Calu3 (cell line): ENCODE data around the gene CFAP92. TPM values are rescaled to one million over a fixed set of nuclear protein-coding genes. Genes with fewer than 3 reads are reported as not detected.

ENCODE experiments used
- BruUV-seq: library from RNA; stranded (reverse); fragments of 400-500 nt; replicated peaks from 2 replicates; lab custom pipeline; 2021; lab: Mats Ljungman, UMichigan
- CTCF ChIA-PET: fragments of 300-600 bp; sonication (Branson Sonifier 250); formaldehyde crosslinking; loops from one replicate; lab custom pipeline; 2022; ENCODE audit warnings: antibody characterized with exemption; lab: Charles Lee
- DNase-seq: peaks from one replicate; pipeline ENCODE4 v3.0.0; 2022
- H3K27ac Mint-ChIP-seq: one replicate; pipeline ENCODE4 v1.8.0; 2022; ENCODE audit warnings: mixed read lengths; ENCODE audit not compliant: unreplicated experiment
- H3K27me3 Mint-ChIP-seq: one replicate; pipeline ENCODE4 v1.8.0; 2022; ENCODE audit warnings: mixed read lengths; ENCODE audit not compliant: unreplicated experiment
- H3K36me3 Mint-ChIP-seq: one replicate; pipeline ENCODE4 v1.8.0; 2022; ENCODE audit warnings: mild to moderate bottlenecking, moderate library complexity, mixed read lengths; ENCODE audit not compliant: insufficient read depth, unreplicated experiment
- H3K4me1 Mint-ChIP-seq: one replicate; pipeline ENCODE4 v1.8.0; 2022; ENCODE audit warnings: mild to moderate bottlenecking, low read depth, mixed read lengths; ENCODE audit not compliant: unreplicated experiment
- H3K4me3 Mint-ChIP-seq: one replicate; pipeline ENCODE4 v1.8.0; 2022; ENCODE audit warnings: mild to moderate bottlenecking, low read depth, moderate library complexity, mixed read lengths; ENCODE audit not compliant: unreplicated experiment
- H3K9me3 Mint-ChIP-seq: one replicate; pipeline ENCODE4 v1.8.0; 2022; ENCODE audit warnings: low read depth, mixed read lengths; ENCODE audit not compliant: unreplicated experiment
- intact Hi-C: fragments of 100-400 bp; cut with micrococcal nuclease; formaldehyde crosslinking; loops from one replicate; pipeline ENCODE4 v1.10.0; 2022; ENCODE audit not compliant: unreplicated experiment
- total RNA-seq: library from RNA; stranded (reverse); gene quantifications from 2 replicates; pipeline ENCODE4 v1.2.3, GENCODE V29; 2022
- TF ChIP-seq, protein P1 (sequence below): fragments of 200-600 bp; IDR thresholded peaks from one replicate; pipeline ENCODE4 v1.8.0; 2022; ENCODE audit warnings: antibody characterized with exemption; ENCODE audit not compliant: unreplicated experiment

Gene CFAP92
- total RNA-seq, 1 experiment from 2014 or later: 0.92 TPM

DNA sequence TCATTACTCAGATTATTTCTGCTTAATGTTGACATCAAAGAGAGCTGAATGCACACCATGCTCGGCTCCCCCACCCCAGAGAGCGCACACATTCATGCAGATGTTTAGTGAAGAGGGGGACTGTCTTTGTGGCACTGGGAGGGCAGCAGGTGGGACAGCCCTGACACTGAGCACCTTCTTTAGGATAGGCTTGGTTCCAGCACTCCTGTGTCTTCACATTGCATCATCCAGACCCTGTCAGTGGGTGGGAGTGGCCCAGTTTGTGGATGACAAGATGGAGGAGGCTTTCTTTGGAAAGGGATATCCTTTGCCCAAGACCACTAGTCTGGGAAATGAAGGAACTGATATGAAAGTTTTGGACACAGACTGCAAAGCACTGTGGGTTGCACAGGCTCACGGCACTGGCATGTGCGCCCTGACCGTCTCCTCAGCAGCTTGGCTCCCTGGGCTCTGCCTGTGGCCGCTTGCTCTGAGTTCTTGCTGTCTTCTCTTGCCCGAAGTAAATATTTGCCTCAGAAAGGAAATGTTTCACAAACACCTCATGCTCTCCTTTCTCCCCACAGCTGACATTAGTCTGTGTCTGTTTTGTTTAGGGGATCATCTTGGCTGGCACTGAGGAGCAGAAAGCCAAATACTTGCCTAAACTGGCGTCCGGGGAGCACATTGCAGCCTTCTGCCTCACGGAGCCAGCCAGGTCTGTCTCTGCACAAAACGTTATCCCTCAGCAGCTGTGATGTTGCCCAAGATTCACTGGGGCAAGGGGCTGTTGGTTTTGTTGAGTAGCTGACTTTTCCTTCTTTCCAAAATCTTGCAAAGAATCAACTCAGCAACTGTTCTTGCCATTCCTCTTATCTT lies 97.8 kb downstream of the CFAP92 start:
- intact Hi-C loops: no loop called here
- no TSS peak for BruUV-seq
- H3K36me3 Mint-ChIP-seq: peaks cover 85% of the 10 kb centered on the region
- H3K9me3 Mint-ChIP-seq: no peaks in the 10 kb centered on the region
- H3K27ac Mint-ChIP-seq: peak overlapping the region; percentile 24
- no peak for DNase-seq
- TF ChIP-seq, protein P1, sequence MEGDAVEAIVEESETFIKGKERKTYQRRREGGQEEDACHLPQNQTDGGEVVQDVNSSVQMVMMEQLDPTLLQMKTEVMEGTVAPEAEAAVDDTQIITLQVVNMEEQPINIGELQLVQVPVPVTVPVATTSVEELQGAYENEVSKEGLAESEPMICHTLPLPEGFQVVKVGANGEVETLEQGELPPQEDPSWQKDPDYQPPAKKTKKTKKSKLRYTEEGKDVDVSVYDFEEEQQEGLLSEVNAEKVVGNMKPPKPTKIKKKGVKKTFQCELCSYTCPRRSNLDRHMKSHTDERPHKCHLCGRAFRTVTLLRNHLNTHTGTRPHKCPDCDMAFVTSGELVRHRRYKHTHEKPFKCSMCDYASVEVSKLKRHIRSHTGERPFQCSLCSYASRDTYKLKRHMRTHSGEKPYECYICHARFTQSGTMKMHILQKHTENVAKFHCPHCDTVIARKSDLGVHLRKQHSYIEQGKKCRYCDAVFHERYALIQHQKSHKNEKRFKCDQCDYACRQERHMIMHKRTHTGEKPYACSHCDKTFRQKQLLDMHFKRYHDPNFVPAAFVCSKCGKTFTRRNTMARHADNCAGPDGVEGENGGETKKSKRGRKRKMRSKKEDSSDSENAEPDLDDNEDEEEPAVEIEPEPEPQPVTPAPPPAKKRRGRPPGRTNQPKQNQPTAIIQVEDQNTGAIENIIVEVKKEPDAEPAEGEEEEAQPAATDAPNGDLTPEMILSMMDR: no peak
- no peaks in the 10 kb centered on the region for H3K27me3 Mint-ChIP-seq
- H3K4me1 Mint-ChIP-seq: no peaks in the 10 kb centered on the region
- no peak overlapping the region for H3K4me3 Mint-ChIP-seq
- CTCF ChIA-PET: no interaction called here

DNA sequence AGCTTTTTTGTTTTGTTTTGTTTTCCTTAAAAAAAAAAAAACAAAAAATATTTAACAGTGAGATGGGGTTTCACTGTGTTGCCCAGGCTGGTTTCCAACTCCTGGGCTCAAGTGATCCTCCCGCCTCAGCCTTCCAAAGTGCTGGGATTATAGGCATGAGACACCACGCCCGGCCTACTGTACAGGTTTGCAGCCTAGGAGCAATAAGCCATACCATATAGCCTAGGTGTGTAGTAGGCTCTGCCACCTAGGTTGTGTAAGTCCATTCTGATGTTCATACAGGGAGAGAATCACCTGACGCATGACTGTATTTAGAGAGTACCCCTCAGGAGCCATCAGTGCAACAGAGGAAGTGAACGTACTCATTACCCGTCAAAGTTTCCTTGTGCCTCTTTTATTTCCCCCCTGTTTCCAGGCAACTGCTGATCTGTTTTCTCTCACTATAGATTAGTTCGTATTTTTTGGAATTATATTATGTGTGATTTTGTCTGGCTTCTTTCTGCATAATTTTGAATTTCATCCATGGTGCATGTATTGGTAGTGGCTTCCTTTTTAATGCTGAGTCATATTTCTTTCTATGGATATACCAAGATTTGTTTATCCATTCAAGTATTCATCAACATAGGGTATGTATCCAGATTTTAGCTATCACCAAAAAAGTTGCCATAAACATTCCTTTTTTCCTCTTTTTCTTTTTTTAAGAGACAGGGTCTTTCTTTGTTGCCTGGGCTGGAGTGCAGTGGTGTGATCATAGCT lies 104.6 kb downstream of the CFAP92 start:
- intact Hi-C loops: no loop called here
- Mint-ChIP-seq H3K36me3 (peaks cover 43% of the 10 kb centered on the region), H3K9me3 (no peaks in the 10 kb centered on the region), H3K27me3 (no peaks in the 10 kb centered on the region), H3K4me3 (no peak overlapping the region), H3K4me1 (no peaks in the 10 kb centered on the region), H3K27ac (no peak overlapping the region)
- TF ChIP-seq, protein P1: no peak
- no TSS peak for BruUV-seq
- no peak for DNase-seq
- CTCF ChIA-PET: no interaction called here

DNA sequence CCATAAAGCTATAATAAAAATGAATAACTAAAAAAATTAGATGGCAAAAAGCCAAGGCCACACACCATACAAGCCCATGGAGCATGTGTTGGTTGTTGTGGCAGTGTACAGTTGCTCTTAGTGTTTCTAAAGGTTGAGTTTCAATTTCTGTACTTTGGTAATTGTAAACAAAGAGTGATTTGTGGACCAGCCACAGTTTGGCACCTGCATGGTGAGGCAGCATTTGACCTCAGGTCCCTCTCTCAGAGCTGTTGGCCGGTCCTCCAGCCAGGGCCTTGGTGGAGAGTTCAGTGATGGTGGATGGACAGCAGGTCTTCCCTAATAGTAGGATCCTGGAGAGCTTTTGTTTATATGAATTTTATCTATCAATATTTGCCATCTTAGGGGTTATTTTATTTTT lies 108.9 kb downstream of the CFAP92 start:
- BruUV-seq: no TSS peak
- Mint-ChIP-seq H3K27ac (no peak overlapping the region), H3K4me1 (peaks cover 23% of the 10 kb centered on the region), H3K27me3 (no peaks in the 10 kb centered on the region), H3K9me3 (no peaks in the 10 kb centered on the region), H3K36me3 (peaks cover 54% of the 10 kb centered on the region), H3K4me3 (no peak overlapping the region)
- no peak for DNase-seq
- TF ChIP-seq, protein P1: no peak
- CTCF ChIA-PET: interaction anchor here (0.5 kb wide), 1 partner anchor 9 kb away, joined by 7 read pairs; no protein-coding TSS in a partner anchor
- intact Hi-C loops: no loop called here

DNA sequence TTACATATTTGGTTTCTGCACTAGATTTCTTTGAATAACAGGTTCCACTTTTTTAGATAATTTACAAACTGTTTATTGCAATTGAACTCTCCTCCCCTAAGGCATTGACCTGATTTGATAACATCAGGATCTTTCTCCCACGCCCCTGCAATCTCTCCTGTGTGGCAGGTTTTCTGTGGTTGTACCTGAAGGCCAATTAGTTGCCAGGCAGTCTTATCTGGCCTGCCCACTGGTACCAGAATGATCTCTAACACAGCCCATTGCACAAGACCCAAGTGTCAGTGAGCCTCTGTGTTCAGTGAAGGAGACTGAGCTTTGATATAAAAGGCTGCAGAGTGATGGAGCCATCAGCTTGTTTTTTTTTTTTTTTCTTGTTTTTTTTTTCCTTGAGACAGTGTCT lies 111.2 kb downstream of the CFAP92 start:
- Mint-ChIP-seq H3K27me3 (no peaks in the 10 kb centered on the region), H3K27ac (no peak overlapping the region), H3K36me3 (peaks cover 69% of the 10 kb centered on the region), H3K4me1 (peaks cover 38% of the 10 kb centered on the region), H3K4me3 (no peak overlapping the region), H3K9me3 (no peaks in the 10 kb centered on the region)
- BruUV-seq: no TSS peak
- DNase-seq: no peak
- intact Hi-C loops: no loop called here
- CTCF ChIA-PET: interaction anchor here (0.6 kb wide), 1 partner anchor 406 kb away, joined by 4 read pairs; no protein-coding TSS in a partner anchor
- TF ChIP-seq, protein P1: no peak
